GM10266 (cell line): Measurements from ENCODE around the gene COG7.

Experiments
- DNase-seq: peaks from one replicate; pipeline ENCODE4 v3.0.0; 2012; ENCODE audit errors: extremely low spot score
- CTCF ChIP-seq: IDR thresholded peaks from 2 replicates; pipeline ENCODE4 v1.5.1; 2012; ENCODE audit warnings: mild to moderate bottlenecking, low read depth; ENCODE audit not compliant: control insufficient read depth, insufficient read depth; ENCODE audit errors: missing control alignments

The COG7 gene

GRCh38 chr16:23378256-23378655 is 74.7 kb downstream of the COG7 start:
- no peak for DNase-seq
- no peak for TF ChIP-seq CTCF

GRCh38 chr16:23377071-23377931 is 75.7 kb downstream of the COG7 start:
- DNase-seq = no peak
- no peak for TF ChIP-seq CTCF

DNA sequence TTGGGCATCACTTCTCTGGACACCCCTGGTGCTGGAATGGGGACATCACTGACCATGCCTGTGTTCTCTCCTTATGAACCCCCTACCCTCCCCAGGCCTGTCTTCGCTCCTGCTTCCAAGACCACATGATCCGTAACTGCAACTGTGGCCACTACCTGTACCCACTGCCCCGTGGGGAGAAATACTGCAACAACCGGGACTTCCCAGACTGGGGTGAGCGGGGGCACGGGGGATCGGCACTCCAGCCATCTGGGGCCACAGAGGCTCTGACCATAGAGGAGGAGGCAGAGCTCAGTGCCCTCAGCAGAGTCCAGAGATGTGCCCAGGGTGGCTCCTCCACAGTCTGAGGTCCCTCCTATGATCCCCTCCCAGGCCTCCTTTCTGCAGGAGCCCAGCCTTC is 77.3 kb downstream of the COG7 start:
- DNase-seq = no peak
- TF ChIP-seq CTCF = no peak

DNA sequence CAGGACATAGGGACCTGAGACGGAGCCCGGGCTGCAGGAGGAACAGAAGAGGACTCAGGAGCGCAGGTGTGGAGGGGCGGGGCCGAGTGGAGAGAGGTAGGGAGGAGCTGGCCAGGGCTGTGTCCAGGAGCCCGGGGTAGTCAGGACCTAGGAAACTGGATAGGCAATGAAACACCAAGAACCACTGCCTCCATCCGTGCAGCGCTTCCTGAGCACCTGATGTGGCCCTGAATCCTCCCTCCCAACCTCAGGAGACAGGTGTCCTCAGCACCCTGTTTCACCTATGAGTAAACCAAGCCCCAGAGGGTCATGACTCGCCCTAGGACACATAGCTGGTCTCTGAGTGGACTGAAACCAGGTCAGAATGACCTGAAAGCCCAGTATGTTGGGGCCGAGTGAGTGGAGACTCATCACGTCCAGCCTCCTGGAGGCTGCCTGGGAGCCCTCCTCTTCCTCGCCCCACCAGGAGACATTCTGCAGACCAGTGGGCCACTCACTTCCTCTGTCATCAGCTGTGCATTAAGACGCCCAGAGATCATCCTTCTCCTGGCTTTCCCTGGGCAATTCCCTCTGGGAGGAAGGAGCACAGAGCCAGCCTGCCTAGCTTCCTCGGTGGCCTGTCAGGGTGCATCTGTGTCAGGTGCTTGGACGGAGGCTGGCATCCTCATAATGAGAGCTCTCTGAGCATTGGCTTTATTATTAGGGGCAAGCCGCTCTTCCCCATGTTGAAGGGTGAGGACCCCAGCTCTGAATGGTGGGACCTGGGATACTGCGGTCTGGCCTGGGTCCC is 78.1 kb downstream of the COG7 start:
- no peak for TF ChIP-seq CTCF
- no peak for DNase-seq

- DNase-seq = no peak
- TF ChIP-seq CTCF = no peak
These were observed 79.4 kb downstream of the COG7 start for GRCh38 chr16:23373436-23374219.

GRCh38 chr16:23371368-23371767 is 81.6 kb downstream of the COG7 start:
- no peak for DNase-seq
- no peak for TF ChIP-seq CTCF

DNA sequence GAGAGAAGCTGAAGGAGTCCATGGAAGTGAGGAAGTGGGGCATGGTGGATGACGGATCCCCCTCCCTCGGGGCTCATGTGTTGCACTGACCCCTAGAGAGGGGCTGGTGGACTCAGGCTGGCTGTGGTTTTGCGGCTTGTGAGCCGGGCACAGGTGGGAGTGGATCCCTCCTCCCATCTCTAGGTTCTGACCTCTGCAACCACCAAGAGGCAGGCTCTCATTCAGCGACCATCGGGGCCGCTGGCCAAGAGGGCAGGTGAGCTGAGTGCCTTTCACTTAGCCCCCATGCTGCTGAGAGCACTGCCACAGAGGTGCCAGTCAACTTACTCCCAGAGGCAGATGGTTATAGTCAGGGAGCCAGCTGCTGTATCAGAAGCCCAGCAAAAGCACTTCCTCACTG is 83.6 kb downstream of the COG7 start:
- DNase-seq = no peak
- no peak for TF ChIP-seq CTCF
